Activated T-cell treated with anti-CD3 and anti-CD28 coated beads for 4 hours (primary cell): ENCODE measurements around the gene ZNF653.

ENCODE experiments used
- DNase-seq: peaks from one replicate; pipeline ENCODE4 v3.0.0-alpha.2; 2020

The ZNF653 gene

DNA sequence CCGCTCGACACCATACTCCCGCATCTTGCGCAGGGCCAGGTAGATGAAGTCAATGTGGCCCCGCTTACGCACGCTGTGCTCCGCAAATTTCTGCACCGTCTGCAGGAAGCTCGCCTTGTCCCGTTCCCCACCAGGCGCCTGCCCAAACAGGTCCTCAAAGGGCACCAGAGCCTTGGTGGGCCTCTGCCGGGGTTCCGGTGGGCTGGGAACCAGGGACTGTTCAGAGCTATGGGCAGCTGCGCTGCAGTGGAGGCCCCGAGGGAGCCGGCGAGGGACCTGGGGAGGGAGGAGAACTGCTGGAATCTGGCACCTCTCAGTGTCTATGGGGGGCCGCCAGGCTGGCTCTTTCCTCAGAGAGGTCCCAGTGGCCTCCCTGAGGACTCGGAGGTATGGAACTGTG, 8.3 kb upstream of the ZNF653 start:
- no peak for DNase-seq

DNA sequence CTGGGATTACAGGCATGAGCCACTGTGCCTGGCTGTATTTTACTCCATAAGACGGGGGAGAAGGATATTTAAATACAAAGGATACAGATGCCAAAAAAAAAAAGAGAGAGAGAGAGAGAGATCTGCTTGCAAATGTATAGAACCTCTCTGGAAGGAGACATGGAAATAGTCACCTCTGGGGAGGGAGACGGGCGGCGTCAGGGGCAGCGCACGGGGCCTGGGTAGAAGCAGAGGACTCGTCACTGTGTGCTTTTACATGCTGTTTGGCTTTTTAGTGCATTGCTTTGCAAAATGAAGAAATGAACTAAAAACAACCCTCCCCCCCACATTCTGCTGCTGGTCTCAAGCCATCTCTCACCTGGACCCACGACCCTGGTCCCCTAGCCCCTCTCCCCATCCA, 4.8 kb upstream of the ZNF653 start:
- no peak for DNase-seq

DNA sequence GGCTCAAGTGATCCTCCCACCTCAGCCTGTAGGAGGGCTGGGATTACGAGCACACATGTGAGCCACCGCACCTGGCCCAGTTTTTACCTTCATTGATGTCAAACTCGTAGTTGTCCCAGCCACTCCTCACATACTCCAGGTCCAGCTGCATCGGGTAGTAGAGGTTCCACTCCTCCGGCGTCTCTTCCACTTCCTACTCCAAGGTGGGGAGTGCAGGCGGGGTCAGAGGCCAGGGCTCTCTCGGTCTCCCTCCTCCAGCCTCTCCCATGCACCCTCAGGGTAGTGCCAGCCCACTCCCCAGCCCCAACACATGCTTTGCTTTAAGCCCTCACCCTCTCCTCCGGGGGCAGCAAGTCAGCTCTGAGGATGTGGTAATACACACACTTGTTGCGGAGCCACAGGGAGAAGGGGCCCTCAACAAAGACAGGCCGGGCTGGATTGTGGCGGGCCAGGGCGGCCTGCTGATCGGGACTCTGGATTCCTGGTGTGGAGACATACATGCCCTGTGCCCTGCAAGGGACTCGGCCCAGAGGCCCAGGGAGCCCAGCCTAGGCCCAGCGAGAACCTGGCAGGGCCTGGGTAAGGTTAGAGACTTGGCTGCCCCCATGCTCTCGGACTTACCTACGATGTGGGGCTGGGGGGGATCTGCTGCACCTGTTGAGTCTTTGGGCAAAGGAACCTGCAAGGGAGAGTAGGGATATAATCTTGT, 1.9 kb upstream of the ZNF653 start:
- DNase-seq = no peak

DNA sequence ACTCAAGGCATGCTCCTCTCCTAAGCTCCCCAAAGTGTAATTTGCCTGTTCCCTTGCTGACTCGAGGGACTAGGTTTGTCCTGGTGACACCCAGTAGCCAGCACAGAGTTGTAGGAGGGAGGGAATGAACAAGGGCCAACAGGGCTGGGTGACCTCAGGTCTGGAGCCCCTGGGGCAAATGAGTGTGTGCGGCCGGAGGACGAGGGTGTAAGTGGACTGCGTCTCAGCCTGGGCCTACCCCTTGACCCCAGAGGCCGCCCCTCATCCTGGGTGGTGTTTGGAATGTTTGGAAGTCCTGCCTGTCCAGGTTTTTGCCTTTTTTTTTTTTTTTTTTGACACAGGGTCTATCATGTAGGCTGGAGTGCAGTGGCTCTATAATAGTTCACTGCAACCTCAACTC, 1.3 kb upstream of the ZNF653 start:
- no peak for DNase-seq

DNA sequence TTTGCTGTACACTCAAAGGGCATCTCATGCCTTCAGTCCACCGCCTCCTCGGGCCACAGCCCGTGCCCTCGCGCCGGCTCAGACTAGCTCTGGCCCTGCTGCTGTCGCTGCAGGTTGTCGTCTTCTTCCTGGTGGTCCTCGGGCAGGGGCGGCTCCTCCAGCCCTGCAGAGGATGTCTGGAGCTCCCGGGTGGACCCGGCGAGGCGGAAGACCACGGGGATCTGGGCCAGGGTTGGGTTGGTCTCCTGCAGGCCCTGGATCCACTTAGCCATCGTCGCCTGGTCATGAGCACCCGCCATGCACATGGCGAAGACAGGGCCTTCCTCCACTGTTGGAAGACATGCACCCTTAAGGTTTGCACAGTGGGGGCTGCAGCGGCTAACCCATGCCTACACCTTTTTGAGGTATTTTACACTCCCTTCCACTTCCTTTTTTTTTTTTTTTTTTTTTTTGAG, 489 bp upstream of the ZNF653 start:
- no peak for DNase-seq

DNA sequence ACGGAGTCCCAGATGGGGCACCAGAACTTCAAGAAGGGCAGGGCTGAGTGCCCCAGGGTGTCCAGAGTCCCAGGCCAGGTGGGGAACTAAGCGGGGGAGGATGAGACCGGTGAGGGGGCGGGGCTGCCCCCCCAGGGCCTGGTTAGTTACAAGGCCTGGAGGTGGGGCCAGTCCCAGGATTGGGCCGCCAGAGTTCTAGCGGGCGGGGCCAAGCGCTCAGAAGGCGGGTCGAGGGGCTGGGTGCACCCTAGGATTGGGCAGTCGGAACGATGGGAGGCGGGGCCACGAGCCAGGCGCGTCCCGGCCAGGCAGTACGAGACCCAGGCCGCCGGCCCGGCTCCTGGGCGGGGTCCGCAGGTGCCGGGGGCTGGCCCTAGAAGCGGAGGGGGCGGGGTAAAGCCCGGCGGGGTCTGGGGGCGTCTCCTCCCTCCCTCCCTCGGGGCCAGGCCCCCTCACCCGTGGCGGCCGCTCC, 571 bp downstream of the ZNF653 start:
- peak; percentile 93 for DNase-seq

DNA sequence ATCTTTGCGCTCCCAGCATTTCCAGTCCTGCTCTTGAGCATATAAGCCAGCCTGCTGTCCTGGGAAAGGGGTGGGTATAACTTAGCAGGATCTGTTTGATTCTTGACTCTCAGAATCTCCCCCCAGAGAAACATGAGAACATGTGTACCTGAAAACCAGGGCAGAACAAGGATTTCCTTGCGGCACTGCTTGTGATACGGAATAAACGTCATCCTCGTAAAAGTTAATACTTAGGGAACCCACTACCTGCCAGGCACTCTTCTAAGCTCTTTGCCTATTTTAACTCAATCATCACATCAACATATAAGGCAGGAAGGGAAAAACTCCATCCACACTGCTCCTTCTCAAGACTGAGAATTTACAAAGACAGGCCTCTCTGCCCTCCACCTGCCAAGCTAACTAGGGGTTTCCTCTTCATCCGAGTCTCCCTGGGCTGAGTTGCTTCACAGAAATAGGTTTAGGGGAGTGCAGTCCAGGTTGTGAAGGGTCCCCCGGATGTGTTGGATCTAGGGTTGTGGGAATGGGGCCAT, 1.1 kb downstream of the ZNF653 start:
- DNase-seq = no peak

DNA sequence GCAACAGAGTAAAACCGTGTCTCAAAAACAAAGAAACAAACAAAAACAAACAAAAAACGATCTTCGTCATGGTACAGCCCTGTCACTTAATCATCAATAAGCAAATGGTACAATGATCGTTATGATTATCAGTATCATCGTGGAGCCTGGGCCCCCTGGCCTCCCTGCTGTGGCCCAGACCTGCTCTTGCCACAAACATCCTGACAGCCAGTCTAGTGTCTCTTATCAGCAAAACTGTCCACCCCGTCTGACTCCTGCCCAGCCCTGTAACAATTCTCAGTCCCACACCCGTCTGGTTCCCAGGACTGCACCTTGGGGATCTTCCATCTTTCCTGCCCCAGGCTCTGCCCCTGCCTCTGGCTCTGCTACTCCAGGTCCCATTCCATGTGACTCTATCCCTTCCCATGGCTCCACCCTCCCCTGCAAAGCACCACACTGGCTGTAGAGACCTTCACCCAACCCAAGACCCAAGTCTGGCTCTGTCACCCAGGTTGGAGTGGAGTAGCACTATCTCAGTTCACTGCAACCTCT, 5.7 kb downstream of the ZNF653 start:
- DNase-seq = no peak

DNA sequence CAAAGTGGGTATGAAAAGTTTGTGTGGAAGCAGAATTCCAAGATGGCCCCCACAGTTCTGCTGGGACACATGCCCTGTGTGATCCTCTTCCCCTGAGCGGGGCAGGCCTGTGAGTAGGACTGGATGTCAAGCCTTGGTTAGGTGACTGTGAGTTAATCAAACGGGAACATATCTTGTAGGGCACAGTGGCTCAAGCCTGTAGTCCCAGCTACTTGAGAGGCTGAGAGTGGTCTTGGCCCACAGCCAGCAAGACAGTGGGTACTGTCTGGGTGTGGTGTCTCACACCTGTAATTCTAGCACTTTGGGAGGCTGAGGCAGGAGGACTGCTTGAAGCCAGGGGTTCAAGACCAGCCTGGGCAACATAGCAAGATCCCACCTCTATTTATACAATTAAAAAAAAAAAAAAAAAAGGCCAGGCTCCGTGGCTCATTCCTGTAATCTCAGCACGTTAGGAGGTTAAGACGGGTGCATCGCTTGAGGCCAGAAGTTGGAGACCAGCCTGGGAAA, 6.4 kb downstream of the ZNF653 start:
- no peak for DNase-seq

DNA sequence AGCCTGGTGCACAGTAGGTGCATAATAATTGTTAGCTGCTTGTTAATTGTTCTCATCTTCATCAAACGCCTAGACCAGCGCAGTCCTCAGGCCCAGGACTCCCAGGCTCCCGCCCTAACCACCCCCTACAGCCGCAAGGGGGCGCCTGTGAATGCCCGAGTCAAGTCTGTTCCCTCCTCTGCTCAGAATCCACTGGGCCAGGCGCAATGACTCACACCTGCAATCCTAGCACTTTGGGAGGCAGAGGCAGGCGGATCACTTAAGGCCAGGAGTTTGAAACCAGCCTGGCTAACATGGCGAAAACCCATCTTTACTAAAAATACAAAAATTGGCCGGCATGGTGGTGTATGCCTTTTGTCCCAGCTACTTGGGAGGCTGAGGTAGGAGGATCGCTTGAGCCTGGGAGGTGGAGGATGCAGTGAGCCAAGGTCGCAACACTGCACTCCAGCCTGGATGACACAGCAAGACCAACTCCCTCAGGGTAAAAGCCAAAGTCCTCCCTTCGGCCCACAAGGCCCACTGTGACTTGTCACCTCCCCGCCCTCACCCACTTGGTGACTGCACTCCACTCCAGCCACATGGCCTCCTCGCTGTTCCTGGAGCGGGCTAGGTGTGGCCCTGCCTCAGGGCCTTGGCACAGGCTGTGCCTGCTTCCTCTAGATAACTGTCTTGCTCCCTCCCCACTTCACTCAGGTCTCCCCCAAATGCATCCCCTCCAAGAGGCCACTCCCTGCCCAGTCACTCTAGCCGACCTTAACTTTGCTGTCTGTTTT, 9.1 kb downstream of the ZNF653 start:
- DNase-seq = peak; percentile 55

DNA sequence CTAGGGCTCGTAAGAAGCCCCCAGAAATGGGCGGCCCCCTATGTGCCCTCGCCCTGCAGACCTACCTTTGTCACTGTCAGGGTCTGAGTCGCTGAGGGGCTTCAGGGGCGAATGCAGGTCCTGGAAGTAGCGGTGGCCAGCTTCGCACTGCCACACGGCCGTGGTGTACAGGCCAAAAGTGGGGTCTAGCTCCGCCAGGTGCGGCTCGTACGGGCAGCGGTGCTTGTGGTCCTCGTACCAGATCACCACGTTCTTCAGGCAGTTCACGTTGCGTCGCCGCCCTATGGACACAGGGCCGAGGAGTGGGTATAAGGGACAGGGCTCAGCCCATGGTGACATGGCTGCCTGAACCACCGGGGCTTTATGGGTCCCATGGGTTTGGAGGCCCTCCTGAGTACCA, 9.8 kb downstream of the ZNF653 start:
- no peak for DNase-seq

DNA sequence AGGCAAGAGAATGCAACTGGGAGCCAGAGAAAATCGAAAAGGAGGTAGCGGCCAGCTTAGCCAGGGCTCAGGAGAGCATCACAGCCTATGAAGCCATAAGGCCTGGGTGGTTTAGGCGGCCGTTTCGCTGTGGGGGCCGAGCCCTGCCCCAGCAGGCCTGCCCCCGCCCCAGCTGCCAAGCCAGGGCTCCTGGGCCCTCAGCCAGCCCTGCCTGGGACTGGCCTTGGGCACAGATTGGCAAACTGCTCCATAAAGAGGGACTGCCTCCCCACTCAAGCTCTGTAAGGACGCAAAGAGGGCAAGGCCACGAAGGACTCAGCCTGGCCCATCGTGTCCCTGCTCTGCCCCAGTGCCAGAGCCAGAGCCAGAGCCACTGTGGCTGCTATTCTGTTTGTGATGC, 10.2 kb downstream of the ZNF653 start:
- DNase-seq = no peak

DNA sequence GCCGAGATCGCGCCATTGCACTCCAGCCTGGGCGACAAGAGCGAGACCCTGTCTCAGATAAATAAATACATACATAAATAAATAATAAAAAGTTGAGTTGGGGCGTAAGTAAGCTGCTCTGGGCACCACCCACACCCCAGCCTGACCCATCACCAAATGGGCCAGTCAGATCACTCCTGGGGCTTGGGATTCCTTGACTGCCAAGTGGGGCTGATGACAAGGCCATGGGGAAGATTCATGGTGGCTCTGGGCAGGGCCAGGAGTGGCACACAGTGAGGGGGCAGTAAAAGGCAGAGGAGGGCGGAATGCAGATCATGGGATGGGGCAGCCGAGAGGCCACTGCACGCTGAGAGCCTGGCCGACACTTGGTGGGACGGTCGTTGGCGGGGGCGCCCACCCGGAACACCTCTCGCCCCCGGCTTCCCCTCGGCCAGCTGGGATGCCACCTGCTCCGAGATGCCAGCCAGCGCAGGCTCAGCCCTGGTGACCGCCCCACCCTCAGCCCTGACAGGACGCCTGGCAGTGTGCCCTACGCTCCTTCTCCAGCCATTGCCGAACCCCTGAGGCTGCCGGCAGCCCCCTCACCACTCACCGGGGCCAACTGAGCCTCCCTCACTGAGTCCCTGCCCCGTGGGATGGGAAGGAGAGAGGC, 10.9 kb downstream of the ZNF653 start:
- no peak for DNase-seq

DNA sequence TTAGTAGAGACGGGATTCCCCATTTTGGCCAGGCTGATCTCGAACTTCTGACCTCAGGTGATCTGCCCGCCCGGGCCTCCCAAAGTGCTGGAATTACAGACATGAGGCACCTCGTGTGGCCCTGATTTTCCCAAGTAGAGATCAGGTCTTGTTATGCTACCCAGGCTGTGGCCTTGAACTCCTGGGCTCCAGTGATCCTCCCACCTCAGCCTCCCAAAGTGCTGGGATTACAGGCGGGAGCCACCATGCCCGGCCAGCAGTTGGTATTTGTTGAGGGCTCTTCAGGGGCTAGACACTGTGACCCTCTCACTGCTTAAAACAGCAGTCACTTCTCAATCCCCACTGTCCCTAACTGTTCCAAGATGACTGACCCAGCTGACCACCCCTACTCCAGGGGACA, 16.3 kb downstream of the ZNF653 start:
- DNase-seq = no peak

DNA sequence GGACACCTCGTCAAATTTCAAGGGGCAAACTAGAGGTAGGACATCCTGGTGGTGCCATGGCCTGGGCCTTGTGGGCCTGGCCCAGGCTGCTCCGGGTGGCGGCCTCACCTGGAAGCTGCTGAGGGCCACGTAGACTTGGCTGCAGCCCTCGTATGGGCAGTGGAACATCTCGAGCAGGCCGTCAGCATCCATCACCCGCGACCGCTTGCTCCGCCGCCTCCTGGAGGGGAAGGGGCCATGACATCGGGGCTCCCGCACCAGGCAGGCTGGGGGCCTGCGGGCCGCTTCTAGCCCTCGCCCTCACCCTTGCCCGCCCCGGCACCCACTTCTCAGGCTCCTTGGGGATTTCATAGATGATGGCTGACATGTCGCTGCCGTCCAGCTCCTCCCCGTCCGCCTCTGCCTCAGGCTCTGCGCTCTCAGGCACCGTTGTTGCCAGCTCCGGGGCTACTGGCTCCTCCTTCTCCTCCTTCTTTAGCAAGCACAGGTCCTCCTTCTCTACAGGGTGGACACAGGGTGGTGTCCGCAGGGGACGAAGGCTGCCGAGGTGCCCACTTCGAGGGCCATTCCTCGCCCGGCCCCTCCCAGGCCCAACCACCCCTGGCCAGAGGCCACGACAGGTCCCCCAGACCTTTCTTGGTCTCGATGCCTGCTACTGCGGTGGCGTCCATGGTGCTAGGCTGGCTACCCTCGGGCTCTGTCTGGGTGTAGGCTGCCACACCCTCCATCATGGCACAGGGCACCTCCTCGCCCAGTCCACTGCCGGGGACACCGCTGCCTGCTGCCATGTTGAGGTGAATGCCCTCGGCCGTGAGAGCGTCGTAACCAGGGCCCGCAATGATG, 18.8 kb downstream of the ZNF653 start:
- DNase-seq = no peak

DNA sequence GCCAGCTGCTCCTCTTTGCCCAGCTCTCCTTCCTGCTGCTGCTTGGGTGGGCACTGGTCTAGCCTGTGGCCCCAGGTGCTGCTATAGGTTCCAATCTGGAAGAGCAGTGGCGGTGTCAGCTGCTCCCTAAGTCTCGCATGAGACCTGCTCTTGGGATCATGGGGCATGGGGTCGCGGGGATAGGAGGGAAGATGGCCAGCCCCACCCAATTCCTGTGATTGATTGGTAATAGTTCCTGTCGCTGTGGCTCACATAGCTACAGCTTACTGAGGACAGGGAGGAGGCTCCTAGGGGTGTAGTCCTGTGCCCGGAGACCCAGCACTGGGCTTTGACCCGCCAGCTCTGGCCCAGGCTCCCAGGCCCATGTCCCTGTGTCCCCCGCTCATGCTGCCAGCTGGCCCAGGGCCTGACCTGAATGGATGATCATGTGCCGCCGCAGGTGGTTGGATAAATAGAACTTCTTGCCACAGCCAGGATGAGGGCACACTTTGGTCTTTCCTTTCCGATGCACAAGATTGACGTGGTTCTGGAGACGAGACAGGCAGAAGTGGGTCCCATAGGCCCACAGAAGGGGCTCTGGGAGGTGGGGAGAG, 20.3 kb downstream of the ZNF653 start:
- no peak for DNase-seq

DNA sequence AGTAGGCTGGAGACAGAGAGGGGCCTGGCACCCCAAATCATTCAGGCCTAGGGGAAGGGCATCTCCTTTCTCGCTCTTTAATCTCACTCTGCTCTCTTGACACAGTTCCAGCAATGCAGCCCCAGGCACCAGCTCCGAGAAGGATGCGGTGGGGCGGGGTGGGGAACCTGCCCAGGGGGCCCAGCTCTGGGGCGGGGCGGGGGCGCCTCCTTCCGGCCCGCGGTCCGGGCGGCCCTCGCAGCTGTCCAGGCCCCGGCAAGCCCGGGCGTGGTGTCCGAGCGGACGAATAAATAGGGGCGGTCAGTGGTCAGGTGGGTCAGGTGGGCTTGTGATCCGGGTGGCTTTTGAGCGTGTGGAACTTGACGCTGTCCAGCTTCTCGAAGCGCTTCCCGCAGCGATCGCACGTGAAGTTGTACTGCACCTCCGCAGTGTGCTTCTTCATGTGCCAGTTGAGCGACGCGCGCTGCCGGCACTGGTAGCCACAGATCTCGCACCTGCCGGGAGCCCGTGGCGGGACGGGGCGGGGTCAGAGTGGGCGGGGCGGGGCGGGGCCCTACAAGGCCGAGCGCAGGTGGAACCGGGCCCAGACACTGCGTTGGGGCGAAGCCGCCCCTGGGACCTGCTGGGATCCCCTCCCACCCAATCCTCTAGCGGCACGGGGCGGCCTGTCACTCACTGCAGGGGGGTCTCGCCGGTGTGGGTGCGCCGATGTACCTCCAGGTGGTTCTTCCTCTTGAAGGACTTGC, 22.1 kb downstream of the ZNF653 start:
- no peak for DNase-seq

DNA sequence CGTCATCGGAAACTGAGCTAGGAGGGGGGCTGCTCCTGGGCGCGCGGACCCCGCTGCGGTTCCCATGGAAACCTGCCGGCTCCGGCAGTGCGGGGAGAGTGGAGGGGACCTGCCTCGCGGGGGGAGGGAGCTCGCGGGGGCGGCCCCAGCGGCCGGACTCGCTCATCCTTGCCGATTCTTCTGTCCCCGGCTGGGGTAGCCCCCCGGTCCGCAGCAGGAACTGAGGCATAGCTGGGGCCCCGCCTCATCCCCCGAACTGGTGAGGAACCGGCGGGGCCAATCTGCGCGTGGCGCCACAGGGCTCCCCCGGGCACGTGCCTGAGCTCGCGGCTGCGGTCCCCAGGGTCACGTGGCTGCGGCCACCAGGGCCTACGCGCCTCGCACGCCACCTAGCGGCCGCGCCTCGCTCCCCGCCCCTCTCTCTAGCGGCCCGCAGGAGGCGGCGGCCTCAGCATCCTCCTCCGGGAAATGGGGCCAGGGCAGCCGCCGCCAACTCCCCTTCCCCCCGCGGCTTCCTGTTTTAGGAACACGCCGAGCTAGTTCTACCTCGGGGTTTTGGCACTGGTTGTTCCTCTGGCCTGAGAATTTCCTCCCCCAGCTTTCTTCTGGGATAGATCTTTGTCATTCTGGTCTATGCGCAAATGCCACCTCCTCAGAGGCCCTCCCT, 23.1 kb downstream of the ZNF653 start:
- DNase-seq = peak; percentile 74

DNA sequence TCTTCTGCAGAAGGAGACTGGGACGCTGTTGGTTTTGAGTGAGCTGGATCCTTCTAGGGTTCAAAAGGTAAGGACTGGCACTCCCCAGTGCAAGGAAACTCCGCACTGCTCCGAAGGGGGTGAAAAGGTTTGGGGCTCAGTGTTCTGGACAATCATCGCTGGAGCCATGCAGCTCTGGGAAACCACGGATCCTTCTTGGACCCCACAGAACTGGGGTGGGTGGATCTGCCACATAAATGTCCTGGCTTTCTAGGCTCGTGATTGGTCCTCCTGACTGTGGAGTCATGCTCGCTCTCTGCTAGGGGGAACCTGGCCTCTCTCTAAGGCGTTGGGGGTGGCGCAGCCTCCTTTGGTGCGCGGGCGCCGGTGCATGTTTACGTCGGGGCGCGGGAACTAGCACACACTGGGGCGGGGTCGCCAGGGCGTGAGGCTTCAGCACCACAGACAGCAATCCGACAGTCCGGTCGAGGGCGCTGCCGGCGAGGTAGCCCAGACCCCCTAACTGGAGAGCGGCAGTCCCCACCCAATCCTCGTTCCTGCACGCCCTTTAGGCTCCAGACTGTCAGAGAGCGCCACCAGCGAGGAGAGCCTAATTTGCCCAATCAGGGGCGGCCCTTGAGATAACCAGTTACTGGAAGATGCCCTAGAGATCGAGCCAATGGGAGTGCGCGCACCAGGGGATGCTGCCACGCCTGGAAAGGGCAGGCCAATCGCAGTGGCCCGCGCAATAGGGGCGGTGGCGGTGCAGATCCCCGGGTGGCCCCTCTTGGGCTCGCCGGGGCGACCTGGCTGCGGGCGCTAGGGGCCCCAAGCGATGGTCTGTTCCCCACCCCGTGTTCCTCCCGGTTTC, 23.9 kb downstream of the ZNF653 start:
- peak; percentile 46 for DNase-seq
